Stimulated activated memory B cell treated with anti-CD40 and anti-IgM and Interleukin-4, amounts not matched to agents 10 μg/mL and 1 μg/mL and 100 μg/mL, for 72 hours (primary cell): ENCODE data around the gene NF1.
"Not testable (repeated sequence)": the region's sequence is repeated elsewhere in the genome, so short reads cannot be mapped to it uniquely, and the experiment has no call there.

Experiments
- ATAC-seq: fragments of 150-1000 bp; cut with Tn5 transposase; 2 replicates; pipeline ENCODE4 v1.10.0; 2021
- H3K27ac Mint-ChIP-seq: one replicate; pipeline ENCODE4 v1.8.0; 2022; ENCODE audit warnings: mild to moderate bottlenecking, mixed read lengths
- H3K27me3 Mint-ChIP-seq: one replicate; pipeline ENCODE4 v1.8.0; 2022; ENCODE audit warnings: mixed read lengths
- H3K36me3 Mint-ChIP-seq: one replicate; pipeline ENCODE4 v1.8.0; 2022; ENCODE audit warnings: mixed read lengths
- H3K4me1 Mint-ChIP-seq: one replicate; pipeline ENCODE4 v1.8.0; 2022; ENCODE audit warnings: mixed read lengths
- H3K4me3 Mint-ChIP-seq: one replicate; pipeline ENCODE4 v1.8.0; 2022; ENCODE audit warnings: mild to moderate bottlenecking, moderate library complexity, mixed read lengths
- H3K9me3 Mint-ChIP-seq: one replicate; pipeline ENCODE4 v1.8.0; 2022; ENCODE audit warnings: mixed read lengths

The NF1 gene, protein sequence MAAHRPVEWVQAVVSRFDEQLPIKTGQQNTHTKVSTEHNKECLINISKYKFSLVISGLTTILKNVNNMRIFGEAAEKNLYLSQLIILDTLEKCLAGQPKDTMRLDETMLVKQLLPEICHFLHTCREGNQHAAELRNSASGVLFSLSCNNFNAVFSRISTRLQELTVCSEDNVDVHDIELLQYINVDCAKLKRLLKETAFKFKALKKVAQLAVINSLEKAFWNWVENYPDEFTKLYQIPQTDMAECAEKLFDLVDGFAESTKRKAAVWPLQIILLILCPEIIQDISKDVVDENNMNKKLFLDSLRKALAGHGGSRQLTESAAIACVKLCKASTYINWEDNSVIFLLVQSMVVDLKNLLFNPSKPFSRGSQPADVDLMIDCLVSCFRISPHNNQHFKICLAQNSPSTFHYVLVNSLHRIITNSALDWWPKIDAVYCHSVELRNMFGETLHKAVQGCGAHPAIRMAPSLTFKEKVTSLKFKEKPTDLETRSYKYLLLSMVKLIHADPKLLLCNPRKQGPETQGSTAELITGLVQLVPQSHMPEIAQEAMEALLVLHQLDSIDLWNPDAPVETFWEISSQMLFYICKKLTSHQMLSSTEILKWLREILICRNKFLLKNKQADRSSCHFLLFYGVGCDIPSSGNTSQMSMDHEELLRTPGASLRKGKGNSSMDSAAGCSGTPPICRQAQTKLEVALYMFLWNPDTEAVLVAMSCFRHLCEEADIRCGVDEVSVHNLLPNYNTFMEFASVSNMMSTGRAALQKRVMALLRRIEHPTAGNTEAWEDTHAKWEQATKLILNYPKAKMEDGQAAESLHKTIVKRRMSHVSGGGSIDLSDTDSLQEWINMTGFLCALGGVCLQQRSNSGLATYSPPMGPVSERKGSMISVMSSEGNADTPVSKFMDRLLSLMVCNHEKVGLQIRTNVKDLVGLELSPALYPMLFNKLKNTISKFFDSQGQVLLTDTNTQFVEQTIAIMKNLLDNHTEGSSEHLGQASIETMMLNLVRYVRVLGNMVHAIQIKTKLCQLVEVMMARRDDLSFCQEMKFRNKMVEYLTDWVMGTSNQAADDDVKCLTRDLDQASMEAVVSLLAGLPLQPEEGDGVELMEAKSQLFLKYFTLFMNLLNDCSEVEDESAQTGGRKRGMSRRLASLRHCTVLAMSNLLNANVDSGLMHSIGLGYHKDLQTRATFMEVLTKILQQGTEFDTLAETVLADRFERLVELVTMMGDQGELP (N-terminal part only)

DNA sequence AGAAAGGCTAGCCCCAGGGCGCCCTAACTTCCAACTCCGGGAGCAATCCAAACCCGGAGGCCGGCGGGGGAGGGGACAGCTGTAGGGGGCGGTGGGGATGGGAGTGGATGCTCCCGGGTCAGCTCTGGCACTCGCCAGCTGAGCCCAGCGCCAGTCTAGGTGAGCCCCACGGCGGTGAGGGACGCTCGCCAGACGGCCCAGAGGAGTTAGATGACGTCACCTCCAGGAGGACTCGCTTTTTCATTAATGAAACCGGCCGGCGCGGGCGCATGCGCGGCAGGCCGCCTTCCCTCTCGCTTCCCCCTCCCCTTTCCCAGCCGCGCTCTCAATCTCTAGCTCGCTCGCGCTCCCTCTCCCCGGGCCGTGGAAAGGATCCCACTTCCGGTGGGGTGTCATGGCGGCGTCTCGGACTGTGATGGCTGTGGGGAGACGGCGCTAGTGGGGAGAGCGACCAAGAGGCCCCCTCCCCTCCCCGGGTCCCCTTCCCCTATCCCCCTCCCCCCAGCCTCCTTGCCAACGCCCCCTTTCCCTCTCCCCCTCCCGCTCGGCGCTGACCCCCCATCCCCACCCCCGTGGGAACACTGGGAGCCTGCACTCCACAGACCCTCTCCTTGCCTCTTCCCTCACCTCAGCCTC, at the start of gene NF1:
Gene NF1 (plus strand): TSS at position 378 of the 636 bp plus-strand sequence. CDS start 333 bp downstream, outside the sequence.
- H3K4me3 Mint-ChIP-seq, result peak within 1 kb of the TSS; percentile 92
- H3K9me3 Mint-ChIP-seq, result no peaks in the 10 kb centered on the region
- H3K36me3 Mint-ChIP-seq, result no peaks in the 10 kb centered on the region
- H3K4me1 Mint-ChIP-seq, result peaks cover 13% of the 10 kb centered on the region
- H3K27me3 Mint-ChIP-seq, result no peaks in the 10 kb centered on the region
- ATAC-seq, result peak; percentile 88
- peak within 1 kb of the TSS; percentile 61 for H3K27ac Mint-ChIP-seq

DNA sequence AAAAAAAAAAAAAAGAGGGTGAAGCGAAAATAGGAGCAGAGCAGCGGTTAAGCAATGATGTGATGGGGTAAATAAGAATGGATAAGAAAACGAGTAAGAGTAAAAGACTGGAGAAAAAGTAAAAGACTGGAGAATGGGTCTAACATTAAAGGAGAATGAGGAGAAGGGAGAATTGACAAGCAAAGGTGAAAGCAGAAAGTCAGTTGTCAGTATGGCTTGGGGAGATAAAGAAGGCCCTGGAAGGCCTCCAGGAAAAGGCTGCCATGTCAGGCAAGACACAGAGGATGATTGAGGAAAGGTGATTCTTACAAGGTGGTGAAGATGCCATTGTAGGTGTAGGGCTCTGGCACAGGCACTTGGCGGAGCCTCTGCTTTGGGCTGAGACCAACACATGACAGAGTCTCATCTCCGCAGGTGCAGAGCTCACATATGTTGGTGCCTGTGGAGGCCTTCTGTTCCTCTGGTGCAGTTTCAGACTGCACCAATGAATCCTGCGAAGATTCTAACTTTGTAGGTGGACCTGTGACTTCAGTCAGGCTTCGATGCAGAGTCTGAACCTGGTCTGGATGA, 47.8 kb upstream of the NF1 start:
- H3K27ac Mint-ChIP-seq, H3K4me1 Mint-ChIP-seq, H3K27me3 Mint-ChIP-seq, H3K9me3 Mint-ChIP-seq, ATAC-seq, H3K4me3 Mint-ChIP-seq: not testable (repeated sequence)
- peaks cover 13% of the 10 kb centered on the region for H3K36me3 Mint-ChIP-seq

DNA sequence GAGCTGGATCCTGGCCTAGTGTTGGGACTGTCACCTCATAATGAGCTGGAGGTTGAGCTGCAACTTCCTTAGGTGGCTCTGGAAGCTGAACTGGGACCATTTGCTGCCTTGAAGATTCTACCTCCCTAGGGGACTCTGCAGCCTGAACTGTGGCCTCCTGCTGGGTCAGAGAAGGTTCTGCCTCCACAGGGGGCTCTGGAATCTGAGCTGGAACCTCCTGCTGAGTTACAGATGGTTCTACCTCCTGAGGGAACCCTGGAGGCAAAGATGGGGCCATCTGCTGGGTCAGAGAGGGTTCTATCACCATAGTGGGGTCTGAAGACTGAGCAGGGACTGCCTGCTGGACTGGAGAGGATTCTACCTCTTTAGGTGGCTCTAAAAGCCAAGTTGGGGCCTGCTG, 46.6 kb upstream of the NF1 start:
- Mint-ChIP-seq H3K4me1 (no peaks in the 10 kb centered on the region), H3K27me3 (no peaks in the 10 kb centered on the region), H3K27ac (no peak overlapping the region), H3K36me3 (peaks cover 13% of the 10 kb centered on the region), H3K4me3 (no peak overlapping the region), H3K9me3 (no peaks in the 10 kb centered on the region)
- no peak for ATAC-seq

DNA sequence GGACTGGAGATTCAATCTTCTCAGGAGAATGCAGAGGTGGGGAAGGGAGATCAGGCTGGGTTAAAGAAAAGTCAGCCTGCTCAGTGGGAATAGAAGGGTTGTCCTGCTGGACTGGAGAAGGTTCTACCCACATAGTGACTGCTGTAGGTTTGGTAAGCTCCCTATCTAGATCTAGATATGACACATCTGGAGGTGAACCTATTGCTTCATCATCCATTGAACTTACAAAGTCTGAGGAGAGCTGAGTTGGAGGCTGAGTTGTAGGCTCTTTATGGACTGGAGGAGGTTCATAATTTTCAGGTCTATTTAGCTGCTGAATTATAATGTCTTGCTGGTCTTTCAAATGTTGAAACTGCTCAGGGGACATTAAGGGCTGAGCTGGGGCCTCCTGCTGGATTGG, 46.0 kb upstream of the NF1 start:
- Mint-ChIP-seq H3K4me3 (no peak overlapping the region), H3K27ac (no peak overlapping the region), H3K4me1 (no peaks in the 10 kb centered on the region), H3K36me3 (peaks cover 13% of the 10 kb centered on the region), H3K27me3 (no peaks in the 10 kb centered on the region), H3K9me3 (no peaks in the 10 kb centered on the region)
- no peak for ATAC-seq

DNA sequence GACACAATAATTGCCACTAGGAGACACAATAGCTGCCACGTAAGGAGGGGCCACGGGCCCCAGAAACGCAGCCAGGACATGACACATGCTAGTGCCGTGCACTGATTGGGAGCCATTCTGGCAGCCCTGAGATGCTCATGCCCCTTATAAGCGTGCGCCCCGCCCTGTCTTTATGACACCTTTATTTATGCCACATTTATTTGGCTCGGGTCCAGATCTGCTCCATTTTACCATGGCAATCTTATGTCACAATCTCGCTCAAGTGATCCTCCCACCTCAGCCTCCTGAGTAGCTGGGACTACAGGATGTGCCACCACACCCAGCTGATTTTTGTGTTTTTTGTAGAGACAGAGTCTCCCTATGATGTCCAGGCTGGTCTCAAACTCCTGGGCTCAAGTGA, 43.8 kb upstream of the NF1 start:
- H3K27me3 Mint-ChIP-seq, result no peaks in the 10 kb centered on the region
- H3K9me3 Mint-ChIP-seq, result no peaks in the 10 kb centered on the region
- H3K36me3 Mint-ChIP-seq, result peaks cover 13% of the 10 kb centered on the region
- ATAC-seq, result no peak
- H3K4me1 Mint-ChIP-seq, result no peaks in the 10 kb centered on the region
- no peak overlapping the region for H3K4me3 Mint-ChIP-seq
- no peak overlapping the region for H3K27ac Mint-ChIP-seq

DNA sequence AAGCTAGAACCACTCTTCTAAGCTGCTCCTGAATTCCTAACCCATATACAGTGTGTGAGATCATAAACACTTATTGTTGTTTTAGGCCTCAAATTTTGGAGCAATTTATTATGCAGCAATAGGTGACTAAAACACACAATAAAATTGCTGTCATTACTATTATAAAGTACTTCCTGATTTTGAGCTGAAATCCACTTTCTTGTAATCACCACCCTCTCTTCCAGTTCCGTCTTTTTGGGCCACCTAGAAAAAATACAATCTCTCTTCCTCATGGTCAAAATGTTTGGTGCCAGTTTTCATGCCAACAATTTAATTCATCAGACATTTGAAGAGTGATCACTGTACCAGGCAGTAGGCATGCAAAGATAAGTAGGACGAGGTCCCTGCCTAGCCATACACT, 43.3 kb upstream of the NF1 start:
- no peaks in the 10 kb centered on the region for H3K9me3 Mint-ChIP-seq
- no peak overlapping the region for H3K4me3 Mint-ChIP-seq
- no peaks in the 10 kb centered on the region for H3K4me1 Mint-ChIP-seq
- H3K36me3 Mint-ChIP-seq, result peaks cover 13% of the 10 kb centered on the region
- no peak overlapping the region for H3K27ac Mint-ChIP-seq
- ATAC-seq, result no peak
- H3K27me3 Mint-ChIP-seq, result no peaks in the 10 kb centered on the region

DNA sequence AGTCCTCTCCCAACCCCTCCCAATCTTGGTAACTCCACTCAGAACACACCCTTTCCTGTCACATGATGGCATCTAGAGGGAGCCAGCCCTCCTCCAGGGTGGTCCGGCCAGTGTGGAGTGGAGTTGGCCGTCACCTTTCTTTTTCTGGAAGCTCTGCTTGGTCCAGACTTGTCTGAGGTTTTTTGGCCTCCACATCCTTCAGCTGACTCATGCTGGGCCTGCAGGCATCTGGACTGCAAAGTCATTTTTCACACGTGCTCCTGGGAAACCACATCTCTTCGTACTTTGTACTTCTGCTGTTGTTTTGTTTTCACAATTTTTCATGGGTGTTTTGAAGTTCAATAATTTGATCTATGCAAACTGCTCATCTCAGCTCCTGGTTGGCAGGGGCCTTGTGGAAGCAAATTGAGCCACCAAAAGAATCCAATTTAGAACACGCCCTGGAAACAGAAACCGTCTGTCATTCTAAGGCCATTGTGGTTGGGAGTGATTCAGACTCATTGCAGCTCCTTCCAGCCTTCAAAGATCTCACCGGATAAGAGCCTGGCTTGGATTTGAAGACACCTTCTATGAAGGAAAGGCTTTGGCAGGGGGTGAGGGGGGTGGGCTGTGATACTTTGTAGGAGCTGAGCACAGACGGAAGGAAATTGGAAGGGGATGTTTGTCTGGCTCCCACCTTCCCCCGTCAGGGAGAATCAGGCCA, 42.4 kb upstream of the NF1 start:
- H3K27ac Mint-ChIP-seq, result no peak overlapping the region
- ATAC-seq, result no peak

DNA sequence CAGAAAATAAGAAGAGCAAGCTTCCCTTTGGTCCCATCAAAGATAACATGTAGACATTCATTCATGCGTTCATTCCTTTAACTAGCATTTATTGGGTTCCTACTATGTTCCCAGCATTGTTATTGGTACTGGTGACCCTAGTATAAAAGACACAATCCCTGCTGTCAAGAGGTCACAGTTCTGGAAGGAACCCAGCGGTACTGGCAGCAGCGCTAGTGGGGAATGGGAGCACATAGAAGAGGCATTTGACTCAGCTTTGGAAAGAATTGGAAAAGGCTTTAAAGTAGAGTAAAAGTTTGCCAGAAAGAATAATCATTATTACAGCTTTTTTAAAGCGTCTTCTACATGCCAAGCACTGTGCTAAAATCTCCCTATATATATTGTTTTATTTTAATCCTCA, 41.7 kb upstream of the NF1 start:
- H3K4me3 Mint-ChIP-seq, result no peak overlapping the region
- ATAC-seq, result no peak
- no peak overlapping the region for H3K27ac Mint-ChIP-seq
- H3K27me3 Mint-ChIP-seq, result no peaks in the 10 kb centered on the region
- no peaks in the 10 kb centered on the region for H3K9me3 Mint-ChIP-seq
- H3K4me1 Mint-ChIP-seq, result no peaks in the 10 kb centered on the region
- H3K36me3 Mint-ChIP-seq, result peaks cover 9% of the 10 kb centered on the region

More for the DNA sequence above, 42.4 kb upstream of the NF1 start:
- H3K27me3 Mint-ChIP-seq, result no peaks in the 10 kb centered on the region
- peaks cover 12% of the 10 kb centered on the region for H3K36me3 Mint-ChIP-seq
- no peaks in the 10 kb centered on the region for H3K4me1 Mint-ChIP-seq
- H3K4me3 Mint-ChIP-seq, result no peak overlapping the region
- H3K9me3 Mint-ChIP-seq, result no peaks in the 10 kb centered on the region

DNA sequence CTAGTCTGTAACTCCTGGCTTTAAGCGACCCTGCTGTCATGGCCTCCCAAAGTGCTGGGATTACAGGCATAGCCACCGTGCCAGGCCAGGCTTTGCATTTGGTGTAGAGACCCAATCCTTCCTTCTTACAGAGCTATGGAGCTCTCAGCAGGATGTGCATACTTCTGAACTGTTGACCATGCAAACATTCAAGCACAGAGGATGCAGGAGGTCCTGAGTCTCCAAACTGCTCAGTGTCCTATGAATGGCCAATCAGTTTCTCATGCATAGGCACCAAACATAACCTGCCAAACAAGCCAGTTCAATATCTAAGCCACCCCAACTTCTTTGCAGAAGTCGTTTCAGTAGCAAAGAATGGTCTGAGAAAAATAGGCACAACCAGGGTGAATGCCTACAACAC, 40.0 kb upstream of the NF1 start:
- Mint-ChIP-seq H3K36me3 (peaks cover 9% of the 10 kb centered on the region), H3K4me1 (peaks cover 5% of the 10 kb centered on the region), H3K27me3 (no peaks in the 10 kb centered on the region), H3K9me3 (no peaks in the 10 kb centered on the region), H3K27ac (no peak overlapping the region), H3K4me3 (no peak overlapping the region)
- ATAC-seq, result no peak

DNA sequence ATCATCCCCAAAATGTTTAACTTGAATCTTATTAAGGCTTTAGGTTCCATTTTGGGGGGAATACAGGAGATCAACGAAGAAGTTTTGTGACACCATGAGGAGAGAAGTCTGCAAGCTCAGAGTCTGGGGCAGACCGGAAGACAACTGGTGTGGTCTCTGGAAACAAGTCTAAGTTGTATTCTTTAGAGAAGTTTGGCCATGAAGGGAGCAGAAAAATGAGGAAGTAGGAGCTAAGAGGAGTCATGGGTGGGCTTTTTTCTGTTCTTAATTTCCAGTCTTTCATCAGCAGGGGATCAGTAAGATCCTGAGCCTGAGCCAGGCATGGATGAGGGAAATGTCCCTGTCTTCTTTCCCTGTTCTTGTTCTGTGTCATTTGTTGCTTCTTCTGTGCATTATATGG, 35.8 kb upstream of the NF1 start:
- no peak for ATAC-seq
- no peaks in the 10 kb centered on the region for H3K36me3 Mint-ChIP-seq
- H3K4me3 Mint-ChIP-seq, result no peak overlapping the region
- peaks cover 5% of the 10 kb centered on the region for H3K4me1 Mint-ChIP-seq
- no peaks in the 10 kb centered on the region for H3K27me3 Mint-ChIP-seq
- H3K9me3 Mint-ChIP-seq, result no peaks in the 10 kb centered on the region
- no peak overlapping the region for H3K27ac Mint-ChIP-seq

DNA sequence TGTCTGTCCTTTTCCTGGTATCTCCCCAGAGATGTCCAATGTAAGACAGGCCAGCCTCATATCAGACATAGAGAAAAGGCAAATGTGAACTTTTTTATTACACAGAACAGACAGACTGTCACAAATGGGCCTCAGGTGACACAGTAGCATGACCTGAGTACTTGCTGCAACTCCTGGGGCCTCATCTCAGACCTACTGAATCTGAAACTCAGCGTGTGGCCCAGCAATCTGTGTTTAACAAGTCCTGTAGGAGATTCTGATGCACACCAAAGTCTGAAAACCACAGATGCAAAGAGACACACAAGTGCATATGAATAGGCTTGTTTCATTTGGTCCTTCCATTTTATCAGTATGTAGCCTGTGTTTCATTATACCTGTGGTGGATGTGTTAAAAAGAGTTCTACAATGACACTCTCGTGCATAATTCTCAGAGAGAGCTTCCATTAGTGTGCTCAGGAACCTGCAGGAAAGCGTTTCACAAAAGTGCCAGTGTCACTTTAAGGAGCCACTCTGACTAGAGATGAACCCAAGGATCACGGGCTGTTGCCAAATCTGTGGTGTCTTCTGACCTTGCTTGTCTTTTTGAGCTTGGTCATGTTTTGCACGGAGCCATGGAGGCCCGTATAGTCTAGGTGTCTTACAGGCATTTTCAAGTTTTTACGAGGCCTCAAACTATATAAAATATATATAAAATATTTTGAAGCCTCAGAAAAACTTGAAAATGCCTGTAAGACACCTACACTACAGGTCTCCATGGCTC, 33.8 kb upstream of the NF1 start:
- H3K36me3 Mint-ChIP-seq, result no peaks in the 10 kb centered on the region
- H3K27ac Mint-ChIP-seq, result no peak overlapping the region
- no peaks in the 10 kb centered on the region for H3K9me3 Mint-ChIP-seq
- H3K4me1 Mint-ChIP-seq, result peaks cover 5% of the 10 kb centered on the region
- no peak for ATAC-seq
- H3K27me3 Mint-ChIP-seq, result no peaks in the 10 kb centered on the region
- no peak overlapping the region for H3K4me3 Mint-ChIP-seq

DNA sequence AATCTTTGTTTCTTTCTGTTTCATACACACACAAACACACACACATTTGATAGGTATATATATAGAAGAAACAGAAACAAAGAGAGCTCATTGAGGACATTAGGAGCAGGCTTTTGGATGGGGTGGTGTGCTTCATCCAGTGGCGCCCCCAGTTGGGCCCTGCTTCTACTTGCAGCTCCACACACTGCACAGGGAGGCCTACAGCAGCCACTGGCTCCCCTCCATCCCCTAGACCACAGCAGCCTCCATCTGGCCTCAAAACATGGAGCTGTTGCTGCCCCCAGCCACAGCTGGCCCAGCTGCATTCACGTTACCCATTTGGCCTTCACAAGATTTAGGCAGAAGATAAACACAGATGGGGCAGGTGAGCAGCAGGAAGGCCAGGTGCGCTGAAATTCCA, 33.1 kb upstream of the NF1 start:
- H3K4me1 Mint-ChIP-seq, result peaks cover 5% of the 10 kb centered on the region
- H3K9me3 Mint-ChIP-seq, result no peaks in the 10 kb centered on the region
- ATAC-seq, result no peak
- no peak overlapping the region for H3K4me3 Mint-ChIP-seq
- no peak overlapping the region for H3K27ac Mint-ChIP-seq
- no peaks in the 10 kb centered on the region for H3K36me3 Mint-ChIP-seq
- H3K27me3 Mint-ChIP-seq, result no peaks in the 10 kb centered on the region

DNA sequence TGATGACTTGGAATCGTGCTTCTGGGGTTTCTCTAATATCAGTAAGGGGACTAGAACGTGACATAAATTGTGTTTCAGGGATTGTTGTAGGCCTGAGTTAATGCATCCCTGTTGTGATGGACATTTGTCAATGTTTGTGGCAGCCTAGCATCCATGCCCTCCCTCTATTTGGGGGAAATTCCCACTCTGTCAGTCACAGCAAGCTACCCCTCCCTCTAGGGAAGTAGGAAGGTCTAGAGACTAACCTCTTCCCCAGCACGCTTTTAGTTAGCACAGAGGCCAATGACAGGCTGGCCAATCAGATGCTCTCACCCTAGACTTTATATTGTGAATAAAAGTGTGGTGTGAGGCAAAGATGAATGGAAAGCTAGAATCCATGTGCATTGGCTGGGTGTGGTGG, 32.4 kb upstream of the NF1 start:
- Mint-ChIP-seq H3K9me3 (no peaks in the 10 kb centered on the region), H3K36me3 (no peaks in the 10 kb centered on the region), H3K4me3 (no peak overlapping the region), H3K4me1 (peaks cover 5% of the 10 kb centered on the region), H3K27ac (no peak overlapping the region), H3K27me3 (no peaks in the 10 kb centered on the region)
- ATAC-seq, result no peak

DNA sequence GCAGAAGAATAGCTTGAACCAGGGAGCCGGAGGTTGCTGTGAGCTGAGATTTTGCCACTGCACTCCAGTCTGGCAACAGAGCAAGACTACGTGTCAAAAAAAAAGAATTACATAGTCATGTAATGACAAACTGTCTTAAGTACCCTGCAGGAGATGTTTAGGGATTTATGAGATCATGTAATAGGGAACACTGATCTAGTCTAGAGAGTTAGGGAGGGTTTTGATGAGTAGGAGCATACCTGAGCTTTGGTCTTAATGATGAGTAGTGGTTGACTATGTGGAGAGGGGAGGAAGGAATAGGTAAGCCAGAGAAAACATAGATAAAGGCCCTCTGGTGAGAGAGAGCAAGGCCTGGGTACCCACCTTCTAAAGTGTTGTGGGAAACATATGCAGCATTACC, 30.1 kb upstream of the NF1 start:
- no peaks in the 10 kb centered on the region for H3K4me1 Mint-ChIP-seq
- H3K9me3 Mint-ChIP-seq, result no peaks in the 10 kb centered on the region
- no peaks in the 10 kb centered on the region for H3K27me3 Mint-ChIP-seq
- H3K27ac Mint-ChIP-seq, result no peak overlapping the region
- no peaks in the 10 kb centered on the region for H3K36me3 Mint-ChIP-seq
- no peak for ATAC-seq
- H3K4me3 Mint-ChIP-seq, result no peak overlapping the region
